ENCODE results near the gene TMEM33.

Gene TMEM33

DNA sequence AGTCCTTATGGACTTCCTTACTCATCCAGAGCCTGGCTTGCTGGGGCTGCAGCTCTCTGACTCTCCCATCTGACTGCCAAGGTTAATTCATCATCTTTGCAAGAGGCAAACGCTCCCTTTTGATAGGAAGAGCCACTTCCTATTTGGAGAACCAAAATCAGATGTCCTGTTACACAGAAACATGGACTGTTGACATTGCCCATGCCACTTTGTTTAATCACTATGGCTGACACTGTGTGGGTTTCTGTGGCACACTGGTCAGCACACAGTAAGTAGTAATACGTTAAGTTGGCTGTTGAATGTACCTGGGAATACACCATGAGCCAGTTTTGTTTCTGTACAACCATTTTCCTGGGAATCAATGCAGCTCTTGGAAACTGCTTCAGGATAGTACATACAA lies 45.1 kb upstream of the TMEM33 start:
- TF ChIP-seq SIN3A (IDR thresholded peaks at IDR 0.05; ENCODE audit: borderline replicate concordance, insufficient read depth, low read length): no peak
- TF ChIP-seq POLR2AphosphoS5 (IDR thresholded peaks at IDR 0.05; ENCODE audit: low read depth, low read length): no peak
- no peak for TF ChIP-seq FOXP2 (optimal IDR thresholded peaks at IDR 0.05; ENCODE audit: borderline replicate concordance, extremely low read depth, extremely low read length, insufficient read depth)
- TF ChIP-seq, protein P1, sequence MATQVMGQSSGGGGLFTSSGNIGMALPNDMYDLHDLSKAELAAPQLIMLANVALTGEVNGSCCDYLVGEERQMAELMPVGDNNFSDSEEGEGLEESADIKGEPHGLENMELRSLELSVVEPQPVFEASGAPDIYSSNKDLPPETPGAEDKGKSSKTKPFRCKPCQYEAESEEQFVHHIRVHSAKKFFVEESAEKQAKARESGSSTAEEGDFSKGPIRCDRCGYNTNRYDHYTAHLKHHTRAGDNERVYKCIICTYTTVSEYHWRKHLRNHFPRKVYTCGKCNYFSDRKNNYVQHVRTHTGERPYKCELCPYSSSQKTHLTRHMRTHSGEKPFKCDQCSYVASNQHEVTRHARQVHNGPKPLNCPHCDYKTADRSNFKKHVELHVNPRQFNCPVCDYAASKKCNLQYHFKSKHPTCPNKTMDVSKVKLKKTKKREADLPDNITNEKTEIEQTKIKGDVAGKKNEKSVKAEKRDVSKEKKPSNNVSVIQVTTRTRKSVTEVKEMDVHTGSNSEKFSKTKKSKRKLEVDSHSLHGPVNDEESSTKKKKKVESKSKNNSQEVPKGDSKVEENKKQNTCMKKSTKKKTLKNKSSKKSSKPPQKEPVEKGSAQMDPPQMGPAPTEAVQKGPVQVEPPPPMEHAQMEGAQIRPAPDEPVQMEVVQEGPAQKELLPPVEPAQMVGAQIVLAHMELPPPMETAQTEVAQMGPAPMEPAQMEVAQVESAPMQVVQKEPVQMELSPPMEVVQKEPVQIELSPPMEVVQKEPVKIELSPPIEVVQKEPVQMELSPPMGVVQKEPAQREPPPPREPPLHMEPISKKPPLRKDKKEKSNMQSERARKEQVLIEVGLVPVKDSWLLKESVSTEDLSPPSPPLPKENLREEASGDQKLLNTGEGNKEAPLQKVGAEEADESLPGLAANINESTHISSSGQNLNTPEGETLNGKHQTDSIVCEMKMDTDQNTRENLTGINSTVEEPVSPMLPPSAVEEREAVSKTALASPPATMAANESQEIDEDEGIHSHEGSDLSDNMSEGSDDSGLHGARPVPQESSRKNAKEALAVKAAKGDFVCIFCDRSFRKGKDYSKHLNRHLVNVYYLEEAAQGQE (IDR thresholded peaks at IDR 0.05; ENCODE audit: insufficient read depth in 1 of 2, low read depth in 2 of 2, low read length in 2 of 2): no peak

DNA sequence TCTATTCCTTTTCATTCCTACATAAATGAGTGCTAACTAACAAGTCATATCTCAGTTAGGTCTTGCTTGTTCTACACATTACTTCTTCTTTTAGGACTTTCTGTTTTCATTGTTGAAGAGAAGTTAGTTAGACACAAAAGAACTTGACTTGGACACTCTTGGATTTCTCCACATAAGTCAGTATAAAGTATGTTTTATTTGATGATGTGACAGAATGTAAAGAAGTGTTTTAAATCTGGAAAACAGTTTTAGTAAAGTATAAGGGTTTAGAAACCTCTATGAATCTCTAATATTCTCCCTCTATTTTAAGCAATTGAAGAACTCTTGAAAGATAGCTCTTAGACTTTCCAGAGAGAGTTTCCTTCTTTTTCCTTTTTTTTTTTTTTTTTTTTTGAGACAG lies 38.6 kb upstream of the TMEM33 start:
- TF ChIP-seq, protein P1 (IDR thresholded peaks at IDR 0.05; ENCODE audit: insufficient read depth in 1 of 2, low read depth in 2 of 2, low read length in 2 of 2): no peak
- TF ChIP-seq FOXP2 (optimal IDR thresholded peaks at IDR 0.05; ENCODE audit: borderline replicate concordance, extremely low read depth, extremely low read length, insufficient read depth) (no peak), SIN3A (IDR thresholded peaks at IDR 0.05; ENCODE audit: borderline replicate concordance, insufficient read depth, low read length) (no peak)

DNA sequence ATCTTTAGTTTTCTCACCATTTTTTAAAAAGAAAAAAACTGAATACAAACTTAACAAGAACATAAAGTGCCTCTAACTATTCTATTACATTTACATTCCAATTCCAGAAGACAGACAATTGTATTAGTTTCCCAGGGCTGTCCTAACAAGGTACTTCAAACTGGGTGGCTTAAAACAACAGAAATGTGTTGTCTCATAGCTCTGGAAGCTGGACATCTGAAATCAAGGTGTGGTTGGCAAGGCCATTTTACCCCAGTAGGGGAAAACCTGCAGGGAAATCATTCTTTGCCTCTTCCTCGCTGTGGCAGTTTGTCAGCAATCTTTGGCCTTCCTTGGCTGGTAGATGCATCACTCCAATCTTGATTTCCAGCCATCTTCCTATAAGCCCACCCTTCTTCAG lies 37.5 kb upstream of the TMEM33 start:
- TF ChIP-seq POLR2AphosphoS5 (IDR thresholded peaks at IDR 0.05; ENCODE audit: low read depth, low read length): no peak
- no peak for TF ChIP-seq FOXP2 (optimal IDR thresholded peaks at IDR 0.05; ENCODE audit: borderline replicate concordance, extremely low read depth, extremely low read length, insufficient read depth)
- no peak for TF ChIP-seq SIN3A (IDR thresholded peaks at IDR 0.05; ENCODE audit: borderline replicate concordance, insufficient read depth, low read length)
- no peak for TF ChIP-seq TAF1 (IDR thresholded peaks at IDR 0.05; ENCODE audit: borderline replicate concordance, insufficient read depth, low read length)
- TF ChIP-seq, protein P1 (IDR thresholded peaks at IDR 0.05; ENCODE audit: insufficient read depth in 1 of 2, low read depth in 2 of 2, low read length in 2 of 2): no peak

DNA sequence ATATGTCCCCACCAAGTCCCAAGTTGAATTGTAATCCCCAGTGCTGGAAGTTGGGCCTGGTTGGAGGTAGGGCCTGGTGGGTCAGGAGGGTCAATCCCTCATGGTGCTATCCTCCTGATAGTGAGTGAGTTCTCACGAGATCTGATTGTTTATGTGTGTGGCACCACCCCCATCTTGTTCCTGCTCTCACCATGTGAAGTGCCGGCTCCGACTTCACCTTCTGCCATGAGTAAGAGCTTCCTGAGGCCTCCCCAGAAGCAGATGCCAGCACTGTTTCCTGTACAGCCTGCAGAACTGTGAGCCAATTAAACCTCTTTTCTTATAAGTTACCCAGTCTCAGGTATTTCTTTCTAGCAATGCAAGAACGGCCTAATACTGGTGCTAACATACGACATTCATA lies 22.7 kb upstream of the TMEM33 start:
- TF ChIP-seq SIN3A (IDR thresholded peaks at IDR 0.05; ENCODE audit: borderline replicate concordance, insufficient read depth, low read length) (no peak), POLR2AphosphoS5 (IDR thresholded peaks at IDR 0.05; ENCODE audit: low read depth, low read length) (no peak), FOXP2 (optimal IDR thresholded peaks at IDR 0.05; ENCODE audit: borderline replicate concordance, extremely low read depth, extremely low read length, insufficient read depth) (no peak), TAF1 (IDR thresholded peaks at IDR 0.05; ENCODE audit: borderline replicate concordance, insufficient read depth, low read length) (no peak)
- TF ChIP-seq, protein P1 (IDR thresholded peaks at IDR 0.05; ENCODE audit: insufficient read depth in 1 of 2, low read depth in 2 of 2, low read length in 2 of 2): no peak

DNA sequence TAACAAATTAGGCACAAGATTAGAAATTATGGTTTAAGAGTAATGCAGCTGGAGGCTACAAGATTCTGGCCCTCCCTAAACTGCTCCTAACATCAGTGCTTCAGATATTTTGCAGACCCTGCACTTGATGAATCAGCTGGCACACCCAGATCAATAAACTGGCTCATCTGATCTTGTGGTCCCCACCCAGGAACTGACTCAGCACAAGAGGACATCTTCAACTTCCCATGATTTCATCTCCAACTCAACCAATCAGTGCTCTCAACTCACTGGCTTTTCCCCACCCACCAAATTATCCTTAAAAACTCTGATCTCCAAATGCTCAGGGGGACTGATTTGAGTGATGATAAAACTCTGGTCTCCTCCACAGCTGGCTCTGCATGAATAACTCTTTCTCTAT lies 21.7 kb upstream of the TMEM33 start:
- no peak for TF ChIP-seq FOXP2 (optimal IDR thresholded peaks at IDR 0.05; ENCODE audit: borderline replicate concordance, extremely low read depth, extremely low read length, insufficient read depth)
- no peak for TF ChIP-seq SIN3A (IDR thresholded peaks at IDR 0.05; ENCODE audit: borderline replicate concordance, insufficient read depth, low read length)
- no peak for TF ChIP-seq POLR2AphosphoS5 (IDR thresholded peaks at IDR 0.05; ENCODE audit: low read depth, low read length)
- TF ChIP-seq, protein P1 (IDR thresholded peaks at IDR 0.05; ENCODE audit: insufficient read depth in 1 of 2, low read depth in 2 of 2, low read length in 2 of 2): no peak
- TF ChIP-seq TAF1 (IDR thresholded peaks at IDR 0.05; ENCODE audit: borderline replicate concordance, insufficient read depth, low read length): no peak
